ENCODE results near the gene CD302. TPM values are rescaled to one million over a fixed set of nuclear protein-coding genes. Genes with fewer than 3 reads are reported as not detected.

CD302 gene
- total and polyA plus RNA-seq, 2 donors (not counting 1 experiment from before 2014, with no cell fraction given) = 0.72 to 1.5 TPM

DNA sequence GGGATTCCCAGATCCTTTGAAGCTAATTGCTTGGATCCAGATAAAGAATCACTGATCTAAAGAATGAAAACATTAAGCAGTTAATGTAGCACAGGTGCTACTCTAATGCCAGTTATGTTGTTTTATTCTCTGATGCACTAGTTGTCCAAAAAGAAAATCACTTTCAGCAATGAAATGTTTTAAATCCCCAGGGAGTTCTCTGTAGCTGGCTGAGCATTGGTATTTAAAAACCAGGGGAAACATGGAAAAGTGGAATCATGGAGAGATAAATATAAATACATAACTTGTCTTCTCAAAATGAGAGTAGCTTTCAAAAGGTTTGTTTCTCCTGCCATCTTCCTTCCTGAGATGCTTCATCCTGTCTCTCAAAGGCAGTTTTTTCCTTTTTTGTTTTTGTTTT lies 37.7 kb downstream of the CD302 start:
- intact Hi-C loops (cut with micrococcal nuclease) = loop anchor here (10.0 kb wide), 1 partner anchor 46 kb away; the partner anchor contains the start of gene MARCHF7
- ATAC-seq (ENCODE audit: low read depth) (no peak), DNase-seq (no peak)
- Mint-ChIP-seq H3K27ac (no peak overlapping the region), H3K4me3 (no peak overlapping the region), H3K9me3 (ENCODE audit: insufficient read depth) (no peaks in the 10 kb centered on the region), H3K27me3 (no peaks in the 10 kb centered on the region), H3K4me1 (no peaks in the 10 kb centered on the region)
- ChIA-PET POLR2A (no interaction called here), CTCF (no interaction called here)
- no peak overlapping the region for H3K4me3 ChIP-seq (ENCODE audit: control extremely low read depth in 1 of 5, extremely low read depth in 1 of 5, insufficient read depth in 1 of 5, low read depth in 2 of 5, low read length in 4 of 5)
- peaks cover 2% of the 10 kb centered on the region for H3K79me2 ChIP-seq (ENCODE audit: control insufficient read depth, insufficient read depth, low read length)
- peaks cover 15 to 74% of the 10 kb centered on the region in 2 experiments for H3K36me3 ChIP-seq (replicated peaks in 1 of 2; ENCODE audit: control extremely low read depth in 1 of 2, control insufficient read depth in 1 of 2, extremely low read depth in 1 of 2, insufficient read depth in 2 of 2, low read length in 1 of 2)
- H3K9ac ChIP-seq (ENCODE audit: low read length) = no peak overlapping the region
- no peak overlapping the region for H3K4me2 ChIP-seq (replicated peaks; ENCODE audit: low read depth, low read length, poor library complexity, severe bottlenecking)
- H3K27ac ChIP-seq (ENCODE audit: low read length in 2 of 2) = no peak overlapping the region
- H4K20me1 ChIP-seq (ENCODE audit: control insufficient read depth, insufficient read depth, low read length, poor library complexity, severe bottlenecking) = peaks cover 17% of the 10 kb centered on the region
- H3K9me3 ChIP-seq (ENCODE audit: control extremely low read depth in 1 of 3, control insufficient read depth in 2 of 3, insufficient read depth in 1 of 3, low read length in 2 of 3) = no peaks in the 10 kb centered on the region
- H3K4me1 ChIP-seq (ENCODE audit: control insufficient read depth in 2 of 2, insufficient read depth in 2 of 2, low read length in 2 of 2) = no peaks in the 10 kb centered on the region
- no peak overlapping the region for H2AFZ ChIP-seq (ENCODE audit: insufficient read depth, low read depth, low read length, poor library complexity, severe bottlenecking)
- H3K27me3 ChIP-seq (replicated peaks in 1 of 4; ENCODE audit: control extremely low read depth in 1 of 4, control insufficient read depth in 3 of 4, insufficient read depth in 4 of 4, low read length in 3 of 4) = no peaks in the 10 kb centered on the region
- TF ChIP-seq, protein P1, sequence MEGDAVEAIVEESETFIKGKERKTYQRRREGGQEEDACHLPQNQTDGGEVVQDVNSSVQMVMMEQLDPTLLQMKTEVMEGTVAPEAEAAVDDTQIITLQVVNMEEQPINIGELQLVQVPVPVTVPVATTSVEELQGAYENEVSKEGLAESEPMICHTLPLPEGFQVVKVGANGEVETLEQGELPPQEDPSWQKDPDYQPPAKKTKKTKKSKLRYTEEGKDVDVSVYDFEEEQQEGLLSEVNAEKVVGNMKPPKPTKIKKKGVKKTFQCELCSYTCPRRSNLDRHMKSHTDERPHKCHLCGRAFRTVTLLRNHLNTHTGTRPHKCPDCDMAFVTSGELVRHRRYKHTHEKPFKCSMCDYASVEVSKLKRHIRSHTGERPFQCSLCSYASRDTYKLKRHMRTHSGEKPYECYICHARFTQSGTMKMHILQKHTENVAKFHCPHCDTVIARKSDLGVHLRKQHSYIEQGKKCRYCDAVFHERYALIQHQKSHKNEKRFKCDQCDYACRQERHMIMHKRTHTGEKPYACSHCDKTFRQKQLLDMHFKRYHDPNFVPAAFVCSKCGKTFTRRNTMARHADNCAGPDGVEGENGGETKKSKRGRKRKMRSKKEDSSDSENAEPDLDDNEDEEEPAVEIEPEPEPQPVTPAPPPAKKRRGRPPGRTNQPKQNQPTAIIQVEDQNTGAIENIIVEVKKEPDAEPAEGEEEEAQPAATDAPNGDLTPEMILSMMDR (IDR thresholded peaks at IDR 0.05) = no peak

- TF ChIP-seq, protein P1 (IDR thresholded peaks at IDR 0.05) = no peak
- TF ChIP-seq EZH2 (IDR thresholded peaks at IDR 0.05; ENCODE audit: borderline replicate concordance, insufficient read depth, low read depth, low read length, poor library complexity, severe bottlenecking) = no peak
- Mint-ChIP-seq H3K9me3 (ENCODE audit: insufficient read depth) (no peaks in the 10 kb centered on the region), H3K4me3 (no peak overlapping the region), H3K27me3 (no peaks in the 10 kb centered on the region), H3K27ac (no peak overlapping the region), H3K4me1 (no peaks in the 10 kb centered on the region)
- DNase-seq (no peak), ATAC-seq (ENCODE audit: low read depth) (no peak)
- POLR2A ChIA-PET = no interaction called here
- Histone ChIP-seq H3K9me3 (ENCODE audit: control extremely low read depth in 1 of 3, control insufficient read depth in 2 of 3, insufficient read depth in 1 of 3, low read length in 2 of 3) (no peaks in the 10 kb centered on the region), H4K20me1 (ENCODE audit: control insufficient read depth, insufficient read depth, low read length, poor library complexity, severe bottlenecking) (peaks cover 17% of the 10 kb centered on the region), H3K27ac (ENCODE audit: low read length in 2 of 2) (no peak overlapping the region), H3K4me2 (replicated peaks; ENCODE audit: low read depth, low read length, poor library complexity, severe bottlenecking) (no peak overlapping the region), H3K27me3 (replicated peaks in 1 of 4; ENCODE audit: control extremely low read depth in 1 of 4, control insufficient read depth in 3 of 4, insufficient read depth in 4 of 4, low read length in 3 of 4) (no peaks in the 10 kb centered on the region), H3K9ac (ENCODE audit: low read length) (no peak overlapping the region), H3K4me1 (ENCODE audit: control insufficient read depth in 2 of 2, insufficient read depth in 2 of 2, low read length in 2 of 2) (no peaks in the 10 kb centered on the region), H3K4me3 (ENCODE audit: control extremely low read depth in 1 of 5, extremely low read depth in 1 of 5, insufficient read depth in 1 of 5, low read depth in 2 of 5, low read length in 4 of 5) (no peak overlapping the region), H3K36me3 (replicated peaks in 1 of 2; ENCODE audit: control extremely low read depth in 1 of 2, control insufficient read depth in 1 of 2, extremely low read depth in 1 of 2, insufficient read depth in 2 of 2, low read length in 1 of 2) (peaks cover 15 to 76% of the 10 kb centered on the region in 2 experiments), H2AFZ (ENCODE audit: insufficient read depth, low read depth, low read length, poor library complexity, severe bottlenecking) (no peak overlapping the region), H3K79me2 (ENCODE audit: control insufficient read depth, insufficient read depth, low read length) (peaks cover 9% of the 10 kb centered on the region)
- CTCF ChIA-PET = interaction anchor here (0.7 to 1.5 kb wide), 2 partner anchors 11 to 160 kb away, joined by 3 to 5 read pairs; no protein-coding TSS in a partner anchor
- intact Hi-C loops (cut with micrococcal nuclease) = no loop called here
- WGBS (ENCODE audit: insufficient coverage) = no CpG with 5 or more reads among the region's 3 CpGs
These were observed 38.4 kb downstream of the CD302 start for GRCh38 chr2:159759577-159759976.
